ENCODE data around the gene DKC1.

DNA sequence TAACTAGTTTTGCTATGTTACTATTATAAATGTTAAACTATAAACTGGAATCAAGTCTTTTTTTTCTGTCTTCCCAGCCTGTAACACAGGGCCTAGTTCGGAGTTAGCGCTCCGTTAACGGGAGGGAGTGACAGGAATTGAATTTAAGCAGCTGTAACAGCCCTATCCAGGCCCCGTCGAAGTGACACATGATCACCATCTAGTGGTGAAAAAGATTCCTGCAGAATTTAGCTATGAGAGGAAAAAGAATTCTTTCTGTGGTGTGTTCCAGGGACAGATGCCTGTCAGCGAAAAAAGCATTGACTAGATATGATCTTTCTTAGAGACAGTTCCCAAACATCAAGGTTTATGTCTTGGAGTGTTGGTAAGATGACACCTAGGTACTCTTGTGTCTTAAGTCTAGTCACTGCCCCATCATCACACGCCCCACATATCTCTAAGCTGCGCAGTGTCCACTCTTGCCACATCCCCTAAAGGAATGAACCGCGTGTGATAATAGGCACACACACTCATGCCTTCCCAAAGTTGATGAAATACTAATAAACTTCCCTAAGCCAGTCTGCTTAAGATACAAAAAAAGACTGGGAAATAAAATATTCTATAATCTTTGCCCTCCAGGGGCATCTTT is 13.8 kb upstream of the DKC1 start:
- TF ChIP-seq RARB (CRISPR knock-in tag; IDR thresholded peaks at IDR 0.05), result no peak
- TF ChIP-seq BACH2 (CRISPR knock-in tag; IDR thresholded peaks at IDR 0.05; ENCODE audit: borderline replicate concordance), result no peak
- no peak for TF ChIP-seq ISL1 (CRISPR knock-in tag; IDR thresholded peaks at IDR 0.05)
- no peak for TF ChIP-seq ESRRG (CRISPR knock-in tag; IDR thresholded peaks at IDR 0.05)
- TF ChIP-seq CREB5 (CRISPR knock-in tag; IDR thresholded peaks at IDR 0.05; ENCODE audit: low read depth), result no peak
- TF ChIP-seq, protein P1, sequence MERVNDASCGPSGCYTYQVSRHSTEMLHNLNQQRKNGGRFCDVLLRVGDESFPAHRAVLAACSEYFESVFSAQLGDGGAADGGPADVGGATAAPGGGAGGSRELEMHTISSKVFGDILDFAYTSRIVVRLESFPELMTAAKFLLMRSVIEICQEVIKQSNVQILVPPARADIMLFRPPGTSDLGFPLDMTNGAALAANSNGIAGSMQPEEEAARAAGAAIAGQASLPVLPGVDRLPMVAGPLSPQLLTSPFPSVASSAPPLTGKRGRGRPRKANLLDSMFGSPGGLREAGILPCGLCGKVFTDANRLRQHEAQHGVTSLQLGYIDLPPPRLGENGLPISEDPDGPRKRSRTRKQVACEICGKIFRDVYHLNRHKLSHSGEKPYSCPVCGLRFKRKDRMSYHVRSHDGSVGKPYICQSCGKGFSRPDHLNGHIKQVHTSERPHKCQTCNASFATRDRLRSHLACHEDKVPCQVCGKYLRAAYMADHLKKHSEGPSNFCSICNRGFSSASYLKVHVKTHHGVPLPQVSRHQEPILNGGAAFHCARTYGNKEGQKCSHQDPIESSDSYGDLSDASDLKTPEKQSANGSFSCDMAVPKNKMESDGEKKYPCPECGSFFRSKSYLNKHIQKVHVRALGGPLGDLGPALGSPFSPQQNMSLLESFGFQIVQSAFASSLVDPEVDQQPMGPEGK (CRISPR knock-in tag; IDR thresholded peaks at IDR 0.05; ENCODE audit: borderline replicate concordance), result no peak
- no peak for TF ChIP-seq TSHZ2 (CRISPR knock-in tag; IDR thresholded peaks at IDR 0.05)
- TF ChIP-seq ZNF8 (CRISPR knock-in tag; IDR thresholded peaks at IDR 0.05), result no peak
